ENCODE measurements around the gene TIAM2.
"Not testable (repeated sequence)": the region's sequence is repeated elsewhere in the genome, so short reads cannot be mapped to it uniquely, and the experiment has no call there.

TIAM2 gene

GRCh38 chr6:155103083-155103645, 108.0 kb downstream of the TIAM2 start:
- peak; percentile 72 for DNase-seq (ENCODE audit: low read depth)

- peak; percentile 43 for DNase-seq (ENCODE audit: low read depth)
These were observed 108.8 kb downstream of the TIAM2 start for GRCh38 chr6:155103816-155104366.

GRCh38 chr6:155106456-155107115, 111.5 kb downstream of the TIAM2 start:
- peak; percentile 56 for DNase-seq (ENCODE audit: low read depth)

- DNase-seq (ENCODE audit: low read depth) = peak; percentile 19
These were observed 112.4 kb downstream of the TIAM2 start for GRCh38 chr6:155107432-155108069.

- DNase-seq (ENCODE audit: low read depth) = peak; percentile 24
These were observed 113.1 kb downstream of the TIAM2 start for GRCh38 chr6:155108070-155108820.

- no peak for DNase-seq (ENCODE audit: low read depth)
These were observed 115.6 kb downstream of the TIAM2 start for GRCh38 chr6:155110721-155111120.

- DNase-seq (ENCODE audit: low read depth) = no peak
These were observed 117.6 kb downstream of the TIAM2 start for GRCh38 chr6:155112757-155113156.

- no peak for DNase-seq (ENCODE audit: low read depth)
These were observed 120.9 kb downstream of the TIAM2 start for GRCh38 chr6:155115893-155116570.

GRCh38 chr6:155116571-155116910, 121.4 kb downstream of the TIAM2 start:
- peak; percentile 57 for DNase-seq (ENCODE audit: low read depth)

- DNase-seq (ENCODE audit: low read depth) = peak; percentile 93
These were observed 122.1 kb downstream of the TIAM2 start for GRCh38 chr6:155117256-155117655.

GRCh38 chr6:155117785-155118184, 122.7 kb downstream of the TIAM2 start:
- no peak for DNase-seq (ENCODE audit: low read depth)

GRCh38 chr6:155119201-155119600, 124.1 kb downstream of the TIAM2 start:
- not testable (repeated sequence) for DNase-seq (ENCODE audit: low read depth)

- no peak for DNase-seq (ENCODE audit: low read depth)
These were observed 124.9 kb downstream of the TIAM2 start for GRCh38 chr6:155120034-155120433.

GRCh38 chr6:155121294-155121693, 126.2 kb downstream of the TIAM2 start:
- DNase-seq (ENCODE audit: low read depth) = peak; percentile 27

GRCh38 chr6:155121699-155122098, 126.6 kb downstream of the TIAM2 start:
- DNase-seq (ENCODE audit: low read depth) = peak; percentile 28

GRCh38 chr6:155122199-155122950, 127.3 kb downstream of the TIAM2 start:
- DNase-seq (ENCODE audit: low read depth) = no peak

- no peak for DNase-seq (ENCODE audit: low read depth)
These were observed 128.4 kb downstream of the TIAM2 start for GRCh38 chr6:155123520-155123919.

GRCh38 chr6:155125906-155126305, 130.8 kb downstream of the TIAM2 start:
- no peak for DNase-seq (ENCODE audit: low read depth)

GRCh38 chr6:155126727-155127439, 131.8 kb downstream of the TIAM2 start:
- DNase-seq (ENCODE audit: low read depth) = peak; percentile 55

- DNase-seq (ENCODE audit: low read depth) = no peak
These were observed 133.9 kb downstream of the TIAM2 start for GRCh38 chr6:155128977-155129376.

GRCh38 chr6:155129744-155130143, 134.6 kb downstream of the TIAM2 start:
- no peak for DNase-seq (ENCODE audit: low read depth)

Measured in amniotic epithelial cell (primary cell).